ENCODE results near the gene CLDN6. TPM values are rescaled to one million over a fixed set of nuclear protein-coding genes. Genes with fewer than 3 reads are reported as not detected.

CLDN6 gene
- total RNA-seq, 1 experiment from 2014 or later: not detected

DNA sequence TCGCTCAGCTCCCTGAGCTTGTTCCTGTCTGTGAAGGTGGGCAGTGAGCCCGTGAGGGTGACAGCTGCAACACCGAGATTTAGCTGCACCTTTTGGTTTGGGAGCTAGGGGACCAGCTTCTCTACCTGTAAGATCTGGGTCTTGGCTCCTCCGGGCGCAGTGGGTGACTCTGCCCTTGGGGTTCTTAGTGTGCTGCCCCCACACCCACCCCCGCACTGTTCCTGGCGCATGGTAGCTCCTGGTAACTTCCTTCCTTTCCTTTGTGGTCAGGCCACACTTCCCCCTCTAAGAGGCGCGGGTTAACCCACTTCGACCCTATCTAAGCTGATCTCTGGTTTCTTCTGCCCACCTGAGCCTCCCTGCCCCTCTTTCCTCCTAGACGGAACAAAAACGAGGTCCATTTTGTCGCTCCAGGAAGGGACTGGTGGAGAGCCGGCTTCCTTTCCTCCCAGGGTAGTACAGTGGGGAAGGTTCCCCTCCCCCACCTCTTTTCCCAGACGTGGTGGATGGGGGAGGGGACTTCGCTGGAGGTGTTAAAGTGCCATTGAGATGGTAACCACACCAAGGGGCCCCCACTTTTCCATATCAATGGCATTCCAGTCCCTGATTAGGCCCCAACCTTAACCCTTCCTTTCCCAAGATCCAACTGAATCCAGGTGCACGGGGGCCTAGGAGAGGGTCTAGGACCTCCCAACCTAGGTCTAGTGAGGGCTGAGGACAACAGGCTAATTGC is 9.9 kb downstream of the CLDN6 start:
- H3K9ac ChIP-seq (ENCODE audit: low read length): no peak overlapping the region
- H3K27me3 ChIP-seq (ENCODE audit: low read length): no peaks in the 10 kb centered on the region
- peaks cover 30% of the 10 kb centered on the region for H3K4me1 ChIP-seq (ENCODE audit: insufficient read depth, low read length)
- H3K4me3 ChIP-seq (ENCODE audit: low read length): no peak overlapping the region
- no peaks in the 10 kb centered on the region for H3F3A ChIP-seq (ENCODE audit: low read length, unreplicated experiment)
- no peak overlapping the region for H3K4me2 ChIP-seq (ENCODE audit: low read length)
- CTCF ChIA-PET: no interaction called here
- no peak overlapping the region for H2AFZ ChIP-seq (ENCODE audit: low read length)
- 0 out of 2 replicates have a peak, but pooled peaks cover 3% of the 10 kb centered on the region for H3K79me2 ChIP-seq (ENCODE audit: low read length)
- POLR2A ChIA-PET (ENCODE audit: unreplicated experiment): no interaction called here
- H3K9me3 ChIP-seq (ENCODE audit: low read length): no peaks in the 10 kb centered on the region
- intact Hi-C loops (cut with micrococcal nuclease): no loop called here
- no peaks in the 10 kb centered on the region for H3K36me3 ChIP-seq (ENCODE audit: low read depth, low read length)
- H3K27ac ChIP-seq (ENCODE audit: low read length): no peak overlapping the region
- DNase-seq (no peak), ATAC-seq (no peak)
- no peaks in the 10 kb centered on the region for H4K20me1 ChIP-seq (ENCODE audit: low read length)
- H3K9me2 ChIP-seq (replicated peaks; ENCODE audit: low read length): no peaks in the 10 kb centered on the region
- TF ChIP-seq, protein P1, sequence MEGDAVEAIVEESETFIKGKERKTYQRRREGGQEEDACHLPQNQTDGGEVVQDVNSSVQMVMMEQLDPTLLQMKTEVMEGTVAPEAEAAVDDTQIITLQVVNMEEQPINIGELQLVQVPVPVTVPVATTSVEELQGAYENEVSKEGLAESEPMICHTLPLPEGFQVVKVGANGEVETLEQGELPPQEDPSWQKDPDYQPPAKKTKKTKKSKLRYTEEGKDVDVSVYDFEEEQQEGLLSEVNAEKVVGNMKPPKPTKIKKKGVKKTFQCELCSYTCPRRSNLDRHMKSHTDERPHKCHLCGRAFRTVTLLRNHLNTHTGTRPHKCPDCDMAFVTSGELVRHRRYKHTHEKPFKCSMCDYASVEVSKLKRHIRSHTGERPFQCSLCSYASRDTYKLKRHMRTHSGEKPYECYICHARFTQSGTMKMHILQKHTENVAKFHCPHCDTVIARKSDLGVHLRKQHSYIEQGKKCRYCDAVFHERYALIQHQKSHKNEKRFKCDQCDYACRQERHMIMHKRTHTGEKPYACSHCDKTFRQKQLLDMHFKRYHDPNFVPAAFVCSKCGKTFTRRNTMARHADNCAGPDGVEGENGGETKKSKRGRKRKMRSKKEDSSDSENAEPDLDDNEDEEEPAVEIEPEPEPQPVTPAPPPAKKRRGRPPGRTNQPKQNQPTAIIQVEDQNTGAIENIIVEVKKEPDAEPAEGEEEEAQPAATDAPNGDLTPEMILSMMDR (conservative IDR thresholded peaks at IDR 0.05; ENCODE audit: low read depth, low read length): no peak
- no peak for TF ChIP-seq EZH2 (IDR thresholded peaks at IDR 0.05; ENCODE audit: low read length, unreplicated experiment)
- TF ChIP-seq EZH2phosphoT487 (IDR thresholded peaks at IDR 0.05; ENCODE audit: borderline replicate concordance, low read length): no peak
- no TSS peak for BruUV-seq (replicated peaks)

DNA sequence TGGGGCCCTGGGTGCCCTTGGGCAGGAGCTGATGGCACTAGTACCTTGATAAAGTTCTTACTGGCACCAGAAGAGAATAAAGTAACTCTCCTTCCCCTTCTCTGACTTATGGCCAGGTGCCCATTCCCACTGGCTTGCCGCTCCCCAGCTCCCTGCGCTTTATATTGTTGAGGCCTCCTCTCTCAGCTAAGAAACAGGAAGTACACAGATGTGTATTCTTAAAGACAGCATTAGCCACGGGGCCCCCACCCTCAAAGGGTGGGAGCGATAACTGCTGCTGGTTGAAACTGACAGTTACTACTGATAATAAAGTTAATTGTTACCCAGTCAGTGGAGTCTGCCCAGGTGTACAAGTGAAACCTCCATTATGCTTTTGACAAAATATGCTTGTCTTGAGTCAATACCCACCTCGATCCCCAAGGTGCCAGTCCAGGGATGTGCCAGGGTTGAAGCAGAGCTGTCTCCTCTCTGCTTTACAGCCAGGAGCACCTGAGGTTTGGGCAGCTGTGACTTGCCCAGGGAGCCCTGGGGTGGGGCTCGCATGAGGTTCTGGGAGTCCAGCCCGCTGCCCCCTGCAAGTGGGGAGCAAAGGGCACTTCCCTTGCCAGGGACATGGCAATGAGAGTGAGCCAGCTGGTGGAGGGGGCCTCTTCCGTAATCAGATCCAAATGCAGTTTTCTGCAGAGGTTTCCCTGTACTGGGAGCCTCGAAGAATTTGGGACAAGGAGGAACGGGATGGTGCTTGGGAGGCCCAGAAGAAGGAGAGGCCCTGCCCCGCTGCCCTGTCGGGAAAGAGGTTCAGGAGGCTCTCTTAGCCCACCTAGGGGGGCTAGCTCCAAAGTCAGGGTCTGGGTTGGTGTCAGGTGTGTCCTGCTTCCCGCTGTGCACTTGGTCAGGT is 10.7 kb downstream of the CLDN6 start:
- Histone ChIP-seq H3K9me2 (replicated peaks; ENCODE audit: low read length) (no peaks in the 10 kb centered on the region), H2AFZ (ENCODE audit: low read length) (no peak overlapping the region), H3K4me3 (ENCODE audit: low read length) (no peak overlapping the region), H3F3A (ENCODE audit: low read length, unreplicated experiment) (no peaks in the 10 kb centered on the region), H3K27ac (ENCODE audit: low read length) (no peak overlapping the region), H3K36me3 (ENCODE audit: low read depth, low read length) (no peaks in the 10 kb centered on the region), H3K79me2 (ENCODE audit: low read length) (0 out of 2 replicates have a peak, but pooled peaks cover 3% of the 10 kb centered on the region), H3K27me3 (ENCODE audit: low read length) (no peaks in the 10 kb centered on the region), H3K9ac (ENCODE audit: low read length) (no peak overlapping the region), H3K9me3 (ENCODE audit: low read length) (no peaks in the 10 kb centered on the region), H3K4me1 (ENCODE audit: insufficient read depth, low read length) (peaks cover 24% of the 10 kb centered on the region), H4K20me1 (ENCODE audit: low read length) (no peaks in the 10 kb centered on the region), H3K4me2 (ENCODE audit: low read length) (no peak overlapping the region)
- CTCF ChIA-PET: no interaction called here
- ATAC-seq (no peak), DNase-seq (no peak)
- BruUV-seq (replicated peaks): no TSS peak
- intact Hi-C loops (cut with micrococcal nuclease): no loop called here
- TF ChIP-seq, protein P1 (conservative IDR thresholded peaks at IDR 0.05; ENCODE audit: low read depth, low read length): no peak
- no peak for TF ChIP-seq EZH2 (IDR thresholded peaks at IDR 0.05; ENCODE audit: low read length, unreplicated experiment)
- TF ChIP-seq EZH2phosphoT487 (IDR thresholded peaks at IDR 0.05; ENCODE audit: borderline replicate concordance, low read length): no peak
- POLR2A ChIA-PET (ENCODE audit: unreplicated experiment): no interaction called here

All from PC-3 (cell line).